GM21526 (cell line): ENCODE measurements around the gene SMLR1.
"Not testable (repeated sequence)": the region's sequence is repeated elsewhere in the genome, so short reads cannot be mapped to it uniquely, and the experiment has no call there.

Experiments used
- ATAC-seq: cut with Tn5 transposase; IDR thresholded peaks from one replicate; pipeline ENCODE4 v1.9.1; 2021; ENCODE audit warnings: moderate library complexity; ENCODE audit not compliant: unreplicated experiment, low FRiP score

The SMLR1 gene

GRCh38 chr6:130827247-130828149, at the start of gene SMLR1:
SMLR1 (plus strand) TSS chr6:130827406; CDS start chr6:130827414, 8 bp downstream.
- ATAC-seq, result no peak

GRCh38 chr6:130778946-130779657, 48.1 kb upstream of the SMLR1 start:
- ATAC-seq, result no peak

- ATAC-seq, result no peak
Measured at GRCh38 chr6:130779658-130780033, 47.6 kb upstream of the SMLR1 start.

DNA sequence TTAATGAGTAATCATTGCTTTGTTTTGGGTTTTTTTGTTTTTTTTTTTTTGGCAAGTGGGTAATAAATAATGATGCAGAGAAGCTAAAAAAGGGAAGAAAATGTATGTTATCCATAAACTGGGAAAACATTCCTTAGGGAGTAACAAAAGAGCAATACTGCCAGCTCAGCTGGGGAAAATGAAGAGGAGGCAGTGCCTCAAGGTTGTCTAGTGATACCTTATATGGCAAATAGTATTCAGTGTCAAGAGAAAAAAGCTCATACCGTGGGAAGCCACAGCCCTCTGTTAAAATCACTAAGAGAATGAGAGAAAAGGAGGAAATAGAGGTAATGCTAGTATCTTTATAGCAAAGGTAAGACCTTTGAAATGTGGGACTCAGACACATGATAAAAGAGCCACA, 47.1 kb upstream of the SMLR1 start:
- ATAC-seq, result no peak

DNA sequence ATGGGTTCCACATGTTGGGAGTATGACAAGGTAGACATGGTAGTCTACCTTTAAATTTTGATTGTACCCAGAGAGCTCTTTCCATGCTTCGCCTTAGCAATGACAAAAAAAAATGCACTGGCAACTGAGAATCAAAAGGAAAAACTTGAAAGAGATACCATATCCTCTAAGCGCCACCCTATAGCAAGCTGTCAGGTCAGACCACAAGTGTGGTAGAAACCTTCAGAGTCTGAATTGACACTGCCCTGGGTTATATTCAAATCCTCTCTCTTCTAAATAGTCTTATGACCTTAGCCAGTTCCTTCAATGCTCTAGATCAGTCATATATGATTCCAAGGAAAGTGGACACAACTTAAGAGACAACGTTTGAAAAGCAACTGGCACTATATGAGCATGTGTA, 45.6 kb upstream of the SMLR1 start:
- ATAC-seq, result no peak

DNA sequence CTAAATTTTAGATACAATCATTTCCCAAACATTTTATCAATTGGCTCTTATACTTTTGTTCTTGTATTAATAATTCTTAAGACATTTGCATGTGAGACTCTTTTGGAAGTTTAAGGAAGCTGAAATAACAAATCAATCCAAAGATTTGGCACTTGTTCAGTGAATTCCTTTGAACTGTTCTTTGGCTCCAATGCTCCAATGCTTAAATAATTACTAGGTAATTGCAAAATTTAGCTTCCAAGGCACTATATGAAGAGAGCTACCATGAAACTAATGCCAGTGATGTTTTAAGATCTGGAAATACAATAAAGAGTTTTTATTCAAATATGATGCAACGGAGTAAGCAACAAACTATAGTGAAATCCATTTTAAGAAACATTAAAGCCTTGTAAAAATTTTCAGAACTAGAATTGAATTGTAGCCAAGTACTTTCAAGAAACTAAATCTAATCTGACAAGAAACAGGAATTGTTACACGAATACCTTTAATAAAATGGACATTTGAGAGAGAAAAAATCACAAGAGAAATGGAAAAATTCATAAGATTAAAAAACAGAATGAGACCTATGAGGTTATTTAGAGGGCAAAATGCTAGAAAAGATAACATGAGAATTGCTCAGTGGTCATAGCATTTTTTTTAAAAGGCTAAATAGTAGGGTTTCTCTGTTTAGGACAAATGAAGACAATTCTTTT, 43.6 kb upstream of the SMLR1 start:
- no peak for ATAC-seq

GRCh38 chr6:130787726-130788500, 39.3 kb upstream of the SMLR1 start:
- ATAC-seq, result no peak

- ATAC-seq, result no peak
Measured at GRCh38 chr6:130788954-130789353, 38.3 kb upstream of the SMLR1 start.

DNA sequence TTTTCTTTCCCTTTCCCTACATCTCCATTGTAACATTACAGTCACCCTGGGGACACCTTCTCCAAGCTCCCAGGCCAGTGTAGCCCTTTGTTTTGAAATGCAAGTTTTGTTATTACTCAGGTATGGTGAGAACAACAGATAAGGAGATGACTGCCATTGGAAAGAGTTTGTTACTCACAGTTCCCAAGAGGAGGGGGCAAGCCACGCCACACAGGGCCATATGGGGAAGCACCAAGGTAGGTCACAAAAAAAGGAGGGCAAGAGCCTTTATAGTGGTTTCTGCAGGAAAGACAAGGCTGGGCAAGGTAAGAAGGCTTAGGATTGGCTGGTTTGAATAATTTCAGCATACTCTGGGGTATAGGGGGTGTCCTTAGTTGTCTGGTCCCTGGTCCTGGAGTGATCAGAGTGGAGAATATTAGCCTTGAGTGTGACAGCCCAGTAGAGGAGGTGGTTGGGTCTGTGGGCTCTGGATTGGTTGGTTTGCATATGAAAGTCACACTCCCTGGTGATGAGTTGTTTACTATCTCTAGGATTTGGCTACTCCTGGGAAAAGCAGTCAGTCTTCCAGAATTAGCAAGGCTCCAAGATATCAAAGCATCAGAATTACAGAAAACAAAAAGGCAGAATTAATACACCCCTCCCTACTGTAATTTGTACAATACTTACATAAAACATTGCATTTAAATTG, 33.1 kb upstream of the SMLR1 start:
- ATAC-seq, result no peak

DNA sequence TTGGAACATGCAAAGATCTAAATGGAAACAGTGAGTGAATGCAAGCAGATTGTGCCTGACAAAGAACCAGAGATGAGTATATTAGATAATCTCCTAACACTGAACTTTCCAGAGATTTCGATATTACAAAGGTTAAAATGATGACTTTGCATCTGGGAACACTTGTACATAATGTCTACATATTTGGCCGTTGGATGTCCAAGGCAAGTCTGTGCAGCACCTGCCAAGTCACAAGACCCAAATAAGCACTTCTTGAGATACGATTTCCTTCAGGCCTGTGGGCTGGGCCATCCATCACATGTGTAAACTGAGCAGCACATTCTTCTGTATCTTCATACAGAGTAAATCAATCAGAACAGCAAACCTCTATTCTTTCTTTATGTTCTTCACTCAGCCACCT, 32.5 kb upstream of the SMLR1 start:
- no peak for ATAC-seq

- no peak for ATAC-seq
Measured at GRCh38 chr6:130796313-130796905, 30.8 kb upstream of the SMLR1 start.

DNA sequence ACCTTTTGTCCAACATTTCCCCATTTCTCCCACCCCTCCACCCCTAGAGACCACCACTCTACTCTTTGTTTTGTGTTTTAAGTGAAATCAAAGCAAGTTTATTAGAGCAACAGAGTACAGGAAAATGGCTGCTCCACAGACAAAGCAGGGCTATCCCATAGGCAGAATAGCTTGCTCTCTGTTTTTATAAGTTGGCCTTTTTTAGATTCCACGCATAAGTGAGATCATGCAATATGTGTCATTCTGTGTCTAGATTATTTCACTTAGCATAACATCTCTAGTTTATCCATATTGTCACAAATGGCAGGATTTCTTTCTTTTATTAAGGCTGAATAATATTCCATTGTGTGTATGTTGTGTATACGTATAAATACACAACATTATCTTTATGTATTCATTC, 30.1 kb upstream of the SMLR1 start:
- ATAC-seq, result no peak

GRCh38 chr6:130801368-130801767, 25.8 kb upstream of the SMLR1 start:
- ATAC-seq, result not testable (repeated sequence)

GRCh38 chr6:130810307-130811030, 16.7 kb upstream of the SMLR1 start:
- no peak for ATAC-seq

GRCh38 chr6:130811932-130812331, 15.3 kb upstream of the SMLR1 start:
- ATAC-seq, result no peak

DNA sequence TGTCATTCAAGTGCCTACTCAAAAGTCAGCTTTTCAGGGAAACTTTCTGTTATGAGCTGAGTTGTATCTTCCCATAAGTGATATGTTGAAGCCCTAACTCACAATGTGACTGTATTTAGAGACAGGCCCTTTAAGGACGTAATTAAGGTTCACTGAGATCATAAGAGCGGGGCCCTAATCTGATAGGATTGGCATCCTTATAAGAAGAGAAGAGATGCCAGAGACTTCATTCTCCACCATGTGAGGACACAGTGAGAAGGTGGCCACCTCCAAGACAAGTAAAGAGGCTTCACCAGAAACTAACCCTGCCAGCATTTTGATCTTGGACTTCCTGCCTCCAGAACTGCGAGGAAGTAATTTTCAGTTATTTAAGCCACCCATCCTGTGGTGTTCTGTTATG, 12.7 kb upstream of the SMLR1 start:
- ATAC-seq, result no peak

DNA sequence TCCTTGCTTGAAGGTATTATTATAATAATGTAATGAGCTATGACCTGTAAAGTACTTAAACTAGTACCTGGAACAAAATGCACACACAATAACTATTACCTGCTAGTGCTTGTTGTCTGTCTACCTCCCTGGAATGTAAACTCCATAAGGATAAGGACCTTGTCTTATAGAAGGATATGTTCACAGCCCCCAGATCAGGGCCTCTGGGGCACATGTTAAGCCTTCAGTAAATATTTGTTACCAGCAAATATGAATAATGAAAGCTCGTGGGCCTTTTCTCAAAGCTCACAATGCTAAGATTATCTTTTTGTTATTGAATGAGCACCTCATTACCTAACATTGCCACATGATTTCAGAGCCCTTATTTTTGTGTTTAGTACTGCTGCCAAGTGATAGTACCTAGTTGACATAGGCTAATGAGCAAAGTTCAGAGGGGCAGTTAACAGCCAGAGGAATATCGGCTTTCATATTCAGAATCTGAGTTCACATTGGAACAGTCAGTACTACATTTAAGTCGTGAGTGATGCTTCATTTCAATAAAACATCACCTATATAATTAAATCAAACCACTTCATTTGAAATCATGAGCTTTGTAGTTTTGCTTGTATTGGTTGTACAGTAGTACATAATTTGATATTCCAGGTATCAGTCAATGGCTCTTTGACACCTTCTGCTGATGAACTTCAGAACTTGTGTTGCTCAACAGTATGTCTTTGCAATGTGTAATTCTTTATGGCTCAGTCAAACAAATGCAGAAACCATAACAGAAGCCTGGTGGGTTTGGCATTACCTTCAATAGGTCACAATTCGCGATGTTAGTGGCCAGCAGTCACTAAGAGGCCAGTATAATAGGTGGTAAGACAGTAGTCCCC, 11.8 kb upstream of the SMLR1 start:
- ATAC-seq, result no peak

DNA sequence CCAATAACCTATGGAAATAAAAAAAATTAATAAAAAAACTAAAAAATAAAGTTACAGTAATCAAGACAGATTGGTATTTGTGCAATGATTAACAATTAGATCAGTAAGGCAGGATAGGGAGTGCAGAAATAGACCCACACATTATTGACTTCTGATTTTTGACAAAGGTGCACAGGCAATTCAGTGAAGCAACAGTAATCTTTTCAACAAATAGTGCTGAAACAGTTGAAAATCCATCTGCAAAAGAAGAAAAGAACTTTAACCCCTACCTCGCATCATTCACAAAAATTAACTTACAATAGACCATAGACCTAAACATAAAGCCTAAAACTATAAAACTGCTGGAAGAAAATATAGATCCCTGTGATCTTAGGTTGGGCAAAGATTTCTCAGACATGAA, 4.5 kb upstream of the SMLR1 start:
- no peak for ATAC-seq
